ENCODE data around the gene MON1A.
"Not testable (repeated sequence)": the region's sequence is repeated elsewhere in the genome, so short reads cannot be mapped to it uniquely, and the experiment has no call there.

Gene MON1A

GRCh38 chr3:49932281-49932680 is 2.7 kb upstream of the MON1A start:
- DNase-seq; H3K27me3 ChIP-seq (replicated peaks in 2 of 5; ENCODE audit: control insufficient read depth in 4 of 5, insufficient read depth in 5 of 5, low read length in 4 of 5); H3K27ac ChIP-seq (ENCODE audit: insufficient read depth in 1 of 2, low read depth in 1 of 2, low read length in 2 of 2, poor library complexity in 1 of 2, severe bottlenecking in 2 of 2); H3K36me3 ChIP-seq (ENCODE audit: control insufficient read depth in 4 of 4, insufficient read depth in 4 of 4, low read length in 3 of 4); H3K9me3 ChIP-seq (ENCODE audit: control extremely low read depth in 1 of 5, control insufficient read depth in 4 of 5, insufficient read depth in 2 of 5, low read depth in 1 of 5, low read length in 4 of 5); POLR2A ChIA-PET; H3K4me3 ChIP-seq (ENCODE audit: control insufficient read depth in 1 of 7, extremely low read depth in 1 of 7, insufficient read depth in 4 of 7, low read depth in 2 of 7, low read length in 6 of 7): not testable (repeated sequence)
- peaks cover 0 to 23% (median 14%) of the 10 kb centered on the region in 4 experiments for H3K4me1 ChIP-seq (ENCODE audit: control extremely low read depth in 1 of 4, control insufficient read depth in 4 of 4, insufficient read depth in 4 of 4, low read length in 3 of 4)
- WGBS (ENCODE audit: insufficient coverage): 98% methylated on average over 11 of the region's 15 CpGs
- CTCF ChIA-PET: interaction anchor here (1.0 kb wide), 1 partner anchor 84 kb away, joined by 4 read pairs; no protein-coding TSS in a partner anchor

DNA sequence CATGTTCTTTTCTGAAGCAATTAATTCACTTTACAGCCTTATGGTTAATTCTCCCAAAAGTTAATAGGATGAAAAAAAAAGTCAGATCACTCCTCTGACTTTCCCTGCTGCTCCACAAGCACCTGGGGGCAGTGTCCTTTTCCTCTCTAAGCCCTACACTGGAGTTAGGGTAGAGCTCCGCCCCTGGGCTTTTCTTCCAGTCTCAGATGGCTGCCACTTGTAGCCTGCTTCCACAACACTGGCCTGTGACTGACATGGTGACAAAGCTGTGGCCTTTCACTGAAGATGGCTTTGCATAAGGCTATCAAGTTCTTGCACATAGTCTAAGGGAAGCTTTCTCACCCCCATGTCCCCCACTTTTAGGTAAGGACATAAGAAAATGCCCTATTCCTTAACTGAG is 1.3 kb upstream of the MON1A start:
- CTCF ChIA-PET: interaction anchor here (0.8 to 3.2 kb wide), 2 partner anchors 9 to 23 kb away, joined by 5 to 15 read pairs; partner anchors contain the start of gene RBM6
- WGBS (ENCODE audit: insufficient coverage): 86% methylated on average over 1 of the region's 1 CpG

DNA sequence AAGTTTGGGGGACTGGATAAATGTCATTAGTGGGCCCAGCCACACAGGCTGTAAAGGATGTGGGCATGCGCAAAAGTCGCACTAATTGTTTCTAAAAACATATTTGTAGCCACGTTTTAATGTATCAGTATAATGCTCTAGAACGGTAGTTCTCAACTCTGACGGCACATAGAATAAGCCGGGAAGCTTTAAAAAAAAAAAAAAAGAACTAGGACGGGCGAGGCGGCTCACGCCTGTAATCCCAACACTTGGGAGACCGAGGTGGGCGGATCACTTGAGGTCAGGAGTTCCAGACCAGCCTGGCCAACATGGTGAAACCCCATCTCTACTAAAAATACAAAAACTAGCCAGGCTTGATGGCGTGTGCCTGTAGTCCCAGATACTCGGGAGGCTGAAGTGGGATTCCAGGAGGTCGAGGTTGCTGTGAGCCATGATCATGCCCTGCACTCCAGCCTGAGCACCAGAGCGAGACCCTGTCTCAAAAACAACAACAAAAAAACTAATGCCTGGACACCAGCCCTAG is 618 bp upstream of the MON1A start:
- no peak for DNase-seq
- WGBS (ENCODE audit: insufficient coverage): 95% methylated on average over 9 of the region's 16 CpGs
- H3K4me1 ChIP-seq (ENCODE audit: control extremely low read depth in 1 of 4, control insufficient read depth in 4 of 4, insufficient read depth in 4 of 4, low read length in 3 of 4): peaks cover 0 to 23% (median 14%) of the 10 kb centered on the region in 4 experiments
- ChIA-PET POLR2A (interaction anchor here (1.5 kb wide), 1 partner anchor 10 kb away, joined by 11 read pairs; the partner anchor contains the start of gene RBM6), CTCF (interaction anchor here (0.7 to 3.2 kb wide), 7 partner anchors 11 to 128 kb away, joined by 3 to 15 read pairs (median 4); no protein-coding TSS in a partner anchor)
- H3K36me3 ChIP-seq (ENCODE audit: control insufficient read depth in 4 of 4, insufficient read depth in 4 of 4, low read length in 3 of 4): no peaks in the 10 kb centered on the region
- H3K27ac ChIP-seq (ENCODE audit: insufficient read depth in 1 of 2, low read depth in 1 of 2, low read length in 2 of 2, poor library complexity in 1 of 2, severe bottlenecking in 2 of 2): peak overlapping the region in 1 of 2 experiments; percentile 70
- H3K27me3 ChIP-seq (replicated peaks in 2 of 5; ENCODE audit: control insufficient read depth in 4 of 5, insufficient read depth in 5 of 5, low read length in 4 of 5): no peaks in the 10 kb centered on the region
- H3K4me3 ChIP-seq (ENCODE audit: control insufficient read depth in 1 of 7, extremely low read depth in 1 of 7, insufficient read depth in 4 of 7, low read depth in 2 of 7, low read length in 6 of 7): peak overlapping the region in 6 of 7 experiments; percentile 81 to 94 (median 86)
- no peaks in the 10 kb centered on the region for H3K9me3 ChIP-seq (ENCODE audit: control extremely low read depth in 1 of 5, control insufficient read depth in 4 of 5, insufficient read depth in 2 of 5, low read depth in 1 of 5, low read length in 4 of 5)

More for the DNA sequence above, 1.3 kb upstream of the MON1A start:
- POLR2A ChIA-PET: interaction anchor here (0.8 kb wide), 1 partner anchor 9 kb away, joined by 4 read pairs; the partner anchor contains the start of gene RBM6
- no peak for DNase-seq
- Histone ChIP-seq H3K4me1 (ENCODE audit: control extremely low read depth in 1 of 4, control insufficient read depth in 4 of 4, insufficient read depth in 4 of 4, low read length in 3 of 4) (peaks cover 0 to 23% (median 14%) of the 10 kb centered on the region in 4 experiments), H3K4me3 (ENCODE audit: control insufficient read depth in 1 of 7, extremely low read depth in 1 of 7, insufficient read depth in 4 of 7, low read depth in 2 of 7, low read length in 6 of 7) (no peak overlapping the region), H3K36me3 (ENCODE audit: control insufficient read depth in 4 of 4, insufficient read depth in 4 of 4, low read length in 3 of 4) (no peaks in the 10 kb centered on the region), H3K9me3 (ENCODE audit: control extremely low read depth in 1 of 5, control insufficient read depth in 4 of 5, insufficient read depth in 2 of 5, low read depth in 1 of 5, low read length in 4 of 5) (no peaks in the 10 kb centered on the region), H3K27ac (ENCODE audit: insufficient read depth in 1 of 2, low read depth in 1 of 2, low read length in 2 of 2, poor library complexity in 1 of 2, severe bottlenecking in 2 of 2) (no peak overlapping the region), H3K27me3 (replicated peaks in 2 of 5; ENCODE audit: control insufficient read depth in 4 of 5, insufficient read depth in 5 of 5, low read length in 4 of 5) (no peaks in the 10 kb centered on the region)

GRCh38 chr3:49928481-49929017 is 1.1 kb downstream of the MON1A start:
- Histone ChIP-seq H3K4me1 (ENCODE audit: control extremely low read depth in 1 of 4, control insufficient read depth in 4 of 4, insufficient read depth in 4 of 4, low read length in 3 of 4) (peaks cover 0 to 23% (median 14%) of the 10 kb centered on the region in 4 experiments), H3K4me3 (ENCODE audit: control insufficient read depth in 1 of 7, extremely low read depth in 1 of 7, insufficient read depth in 4 of 7, low read depth in 2 of 7, low read length in 6 of 7) (peak overlapping the region in 3 of 7 experiments; percentile 82 to 89 (median 88)), H3K27me3 (replicated peaks in 2 of 5; ENCODE audit: control insufficient read depth in 4 of 5, insufficient read depth in 5 of 5, low read length in 4 of 5) (no peaks in the 10 kb centered on the region), H3K36me3 (ENCODE audit: control insufficient read depth in 4 of 4, insufficient read depth in 4 of 4, low read length in 3 of 4) (no peaks in the 10 kb centered on the region), H3K27ac (ENCODE audit: insufficient read depth in 1 of 2, low read depth in 1 of 2, low read length in 2 of 2, poor library complexity in 1 of 2, severe bottlenecking in 2 of 2) (peak overlapping the region in 1 of 2 experiments; percentile 70), H3K9me3 (ENCODE audit: control extremely low read depth in 1 of 5, control insufficient read depth in 4 of 5, insufficient read depth in 2 of 5, low read depth in 1 of 5, low read length in 4 of 5) (no peaks in the 10 kb centered on the region)
- ChIA-PET CTCF (interaction anchor here (1.1 to 1.5 kb wide), 5 partner anchors 9 to 142 kb away, joined by 3 to 4 read pairs (median 3); no protein-coding TSS in a partner anchor), POLR2A (interaction anchor here (1.5 kb wide), 1 partner anchor 11 kb away, joined by 11 read pairs; the partner anchor contains the start of gene RBM6)
- DNase-seq: no peak
- 100% methylated on average over 3 of the region's 5 CpGs for WGBS (ENCODE audit: insufficient coverage)

DNA sequence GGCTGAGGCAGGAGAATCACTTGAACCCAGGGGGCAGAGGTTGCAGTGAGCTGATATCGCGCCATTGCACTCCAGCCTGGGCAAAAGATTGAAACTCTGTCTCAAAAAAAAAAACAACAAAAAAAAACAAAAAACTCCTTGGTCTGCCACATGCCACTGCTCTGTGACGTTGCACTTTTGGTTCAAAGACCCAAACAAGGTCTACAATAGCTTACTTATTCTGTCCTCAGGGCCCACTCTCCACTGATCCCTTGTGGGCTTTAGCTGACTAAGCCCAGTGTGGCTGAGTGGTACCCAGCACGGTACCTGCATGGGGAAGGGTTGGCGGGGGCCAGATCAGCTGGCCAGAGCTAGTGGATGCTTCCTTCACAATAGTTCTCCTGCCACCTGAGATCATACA is 1.8 kb downstream of the MON1A start:
- no peaks in the 10 kb centered on the region for H3K9me3 ChIP-seq (ENCODE audit: control extremely low read depth in 1 of 5, control insufficient read depth in 4 of 5, insufficient read depth in 2 of 5, low read depth in 1 of 5, low read length in 4 of 5)
- no peak overlapping the region for H3K4me3 ChIP-seq (ENCODE audit: control insufficient read depth in 1 of 7, extremely low read depth in 1 of 7, insufficient read depth in 4 of 7, low read depth in 2 of 7, low read length in 6 of 7)
- CTCF ChIA-PET: interaction anchor here (0.9 to 1.4 kb wide), 4 partner anchors 8 to 141 kb away, joined by 3 to 4 read pairs (median 3); no protein-coding TSS in a partner anchor
- no peaks in the 10 kb centered on the region for H3K27me3 ChIP-seq (replicated peaks in 2 of 5; ENCODE audit: control insufficient read depth in 4 of 5, insufficient read depth in 5 of 5, low read length in 4 of 5)
- DNase-seq: no peak
- H3K36me3 ChIP-seq (ENCODE audit: control insufficient read depth in 4 of 4, insufficient read depth in 4 of 4, low read length in 3 of 4): no peaks in the 10 kb centered on the region
- H3K27ac ChIP-seq (ENCODE audit: insufficient read depth in 1 of 2, low read depth in 1 of 2, low read length in 2 of 2, poor library complexity in 1 of 2, severe bottlenecking in 2 of 2): no peak overlapping the region
- POLR2A ChIA-PET: interaction anchor here (0.6 kb wide), 1 partner anchor 502 kb away, joined by 3 read pairs; no protein-coding TSS in a partner anchor
- H3K4me1 ChIP-seq (ENCODE audit: control extremely low read depth in 1 of 4, control insufficient read depth in 4 of 4, insufficient read depth in 4 of 4, low read length in 3 of 4): peaks cover 0 to 23% (median 14%) of the 10 kb centered on the region in 4 experiments
- 57% methylated on average over 1 of the region's 5 CpGs for WGBS (ENCODE audit: insufficient coverage)

DNA sequence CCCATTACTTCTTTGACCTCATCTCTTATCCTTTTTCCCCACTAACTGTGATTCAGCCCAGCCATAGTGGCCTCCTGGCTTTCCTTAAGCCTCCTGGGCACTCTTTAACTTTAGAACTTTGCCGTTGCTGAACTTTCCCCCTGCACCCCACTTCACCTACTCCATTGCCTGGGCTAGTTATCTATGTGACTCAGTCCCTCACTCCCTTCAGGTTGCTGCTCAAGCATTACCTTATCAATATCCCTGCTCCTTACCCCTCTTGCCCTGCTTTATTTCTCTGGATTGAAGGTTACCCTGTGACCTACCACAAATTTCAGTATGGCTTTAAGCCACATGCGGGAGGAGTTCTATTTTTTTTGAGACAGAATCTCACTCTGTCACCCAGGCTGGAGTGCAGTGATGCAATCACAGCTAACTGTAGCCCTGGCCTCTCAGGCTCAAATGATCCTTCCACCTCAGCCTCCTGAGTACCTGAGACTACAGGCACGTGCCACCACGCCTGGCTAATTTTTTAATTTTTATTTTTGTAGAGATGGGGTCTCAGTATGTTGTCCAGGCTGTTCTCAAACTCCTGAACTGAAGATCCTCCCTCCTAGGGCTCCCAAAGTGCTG is 3.4 kb downstream of the MON1A start:
- Histone ChIP-seq H3K27ac (ENCODE audit: insufficient read depth in 1 of 2, low read depth in 1 of 2, low read length in 2 of 2, poor library complexity in 1 of 2, severe bottlenecking in 2 of 2) (no peak overlapping the region), H3K4me1 (ENCODE audit: control extremely low read depth in 1 of 4, control insufficient read depth in 4 of 4, insufficient read depth in 4 of 4, low read length in 3 of 4) (peaks cover 0 to 20% (median 14%) of the 10 kb centered on the region in 4 experiments), H3K9me3 (ENCODE audit: control extremely low read depth in 1 of 5, control insufficient read depth in 4 of 5, insufficient read depth in 2 of 5, low read depth in 1 of 5, low read length in 4 of 5) (no peaks in the 10 kb centered on the region), H3K36me3 (ENCODE audit: control insufficient read depth in 4 of 4, insufficient read depth in 4 of 4, low read length in 3 of 4) (no peaks in the 10 kb centered on the region), H3K27me3 (replicated peaks in 2 of 5; ENCODE audit: control insufficient read depth in 4 of 5, insufficient read depth in 5 of 5, low read length in 4 of 5) (no peaks in the 10 kb centered on the region), H3K4me3 (ENCODE audit: control insufficient read depth in 1 of 7, extremely low read depth in 1 of 7, insufficient read depth in 4 of 7, low read depth in 2 of 7, low read length in 6 of 7) (no peak overlapping the region)
- 100% methylated on average over 2 of the region's 4 CpGs for WGBS (ENCODE audit: insufficient coverage)
- CTCF ChIA-PET: interaction anchor here (1.5 to 2.2 kb wide), 2 partner anchors 20 to 87 kb away, joined by 3 to 6 read pairs; no protein-coding TSS in a partner anchor
- POLR2A ChIA-PET: interaction anchor here (0.7 kb wide), 1 partner anchor 16 kb away, joined by 3 read pairs; no protein-coding TSS in a partner anchor
- no peak for DNase-seq

Measured in common myeloid progenitor, CD34-positive (primary cell).